Hepatocyte (in vitro differentiated cells): ENCODE data around the gene DIAPH2. TPM values are rescaled to one million over a fixed set of nuclear protein-coding genes. Genes with fewer than 3 reads are reported as not detected.

Experiments used
- DNase-seq: peaks from one replicate; pipeline ENCODE4 v3.0.0-alpha.2; 2016; ENCODE audit warnings: low spot score
- H2AFZ ChIP-seq: fragments of 200-600 bp; sonication (generic); 2 replicates; pipeline ENCODE4 v1.6.0; 2016; ENCODE audit warnings: antibody characterized with exemption, mild to moderate bottlenecking
- H3K27ac ChIP-seq: fragments of 200-600 bp; sonication (generic); 2 replicates; pipeline ENCODE4 v1.5.1; 2016; ENCODE audit warnings: mild to moderate bottlenecking
- H3K27me3 ChIP-seq: fragments of 200-600 bp; sonication (generic); 2 replicates; pipeline ENCODE4 v1.6.1; 2016
- H3K36me3 ChIP-seq: fragments of 200-600 bp; sonication (generic); replicated peaks from 2 replicates; pipeline ENCODE4 v1.5.1; 2016; ENCODE audit warnings: low read depth; ENCODE audit not compliant: insufficient read depth
- H3K4me1 ChIP-seq: fragments of 200-600 bp; sonication (generic); 2 replicates; pipeline ENCODE4 v1.5.1; 2016; ENCODE audit warnings: mild to moderate bottlenecking, moderate library complexity; ENCODE audit not compliant: insufficient read depth
- H3K4me2 ChIP-seq: fragments of 200-600 bp; sonication (generic); 2 replicates; pipeline ENCODE4 v1.6.0; 2016
- H3K4me3 ChIP-seq: fragments of 200-600 bp; sonication (generic); 2 replicates; pipeline ENCODE4 v1.5.1; 2016; ENCODE audit warnings: mild to moderate bottlenecking
- H3K79me2 ChIP-seq: fragments of 200-600 bp; sonication (generic); 2 replicates; pipeline ENCODE4 v1.6.0; 2017; ENCODE audit warnings: mild to moderate bottlenecking
- H3K9me2 ChIP-seq: fragments of 200-600 bp; sonication (generic); replicated peaks from 2 replicates; pipeline ENCODE4 v1.6.0; 2017; ENCODE audit warnings: mild to moderate bottlenecking; ENCODE audit not compliant: insufficient read depth
- H3K9me3 ChIP-seq: fragments of 200-600 bp; sonication (generic); 2 replicates; pipeline ENCODE4 v1.5.1; 2016; ENCODE audit warnings: low read depth, mild to moderate bottlenecking
- H4K20me1 ChIP-seq: fragments of 200-600 bp; sonication (generic); 2 replicates; pipeline ENCODE4 v1.6.0; 2016; ENCODE audit warnings: mild to moderate bottlenecking; ENCODE audit not compliant: insufficient read depth, poor library complexity, severe bottlenecking
- CTCF ChIP-seq: fragments of 200-600 bp; sonication (generic); IDR thresholded peaks from 2 replicates; pipeline ENCODE4 v1.5.1; 2016; ENCODE audit warnings: antibody characterized with exemption, mild to moderate bottlenecking; ENCODE audit not compliant: poor library complexity
- EZH2 ChIP-seq: fragments of 200-600 bp; sonication (generic); IDR thresholded peaks from 2 replicates; pipeline ENCODE4 v1.6.1; 2016; ENCODE audit warnings: antibody characterized with exemption, mild to moderate bottlenecking, borderline replicate concordance
- EZH2phosphoT487 ChIP-seq: fragments of 200-600 bp; sonication (generic); IDR thresholded peaks from one replicate; pipeline ENCODE4 v1.6.1; 2018; ENCODE audit warnings: antibody characterized with exemption, mild to moderate bottlenecking, low read depth, moderate library complexity; ENCODE audit not compliant: unreplicated experiment, severe bottlenecking
- WGBS: methylation state at CpG from one replicate; pipeline ENCODE4 v1.1.6; 2016; ENCODE audit warnings: low lambda C conversion rate; ENCODE audit errors: missing lambda C conversion rate; 5-methylcytosine and 5-hydroxymethylcytosine counted together
- polyA plus RNA-seq: library from polyadenylated mRNA; unstranded; fragments of >200 nt; fragmentation: Nextera tagmentation; extraction: Ambion mirVana; gene quantifications from 2 replicates; pipeline ENCODE4 v1.2.1, GENCODE V29; 2016
- total RNA-seq: library from RNA; depleted of rRNA; stranded (reverse); fragments of >200 nt; gene quantifications from 2 replicates; pipeline ENCODE4 v1.2.3, GENCODE V29; 2014

DIAPH2 gene
- total and polyA plus RNA-seq, 2 experiments from 2014 or later = 14.8 to 32.4 TPM

GRCh38 chrX:96957718-96958117 is 273.1 kb downstream of the DIAPH2 start:
- no peak for DNase-seq
- Histone ChIP-seq H3K4me3 (no peak overlapping the region), H3K4me2 (no peak overlapping the region), H3K36me3 (no peaks in the 10 kb centered on the region), H2AFZ (no peak overlapping the region), H3K9me2 (no peaks in the 10 kb centered on the region), H4K20me1 (no peaks in the 10 kb centered on the region), H3K4me1 (no peaks in the 10 kb centered on the region), H3K9me3 (peaks cover 5% of the 10 kb centered on the region), H3K79me2 (no peaks in the 10 kb centered on the region), H3K27me3 (no peaks in the 10 kb centered on the region), H3K27ac (no peak overlapping the region)
- TF ChIP-seq EZH2 (no peak), EZH2phosphoT487 (no peak), CTCF (no peak)
- 98% methylated on average over 4 of the region's 4 CpGs for WGBS

- 32% methylated on average over 4 of the region's 4 CpGs for WGBS
- no peaks in the 10 kb centered on the region for H3K9me2 ChIP-seq
- TF ChIP-seq CTCF (peak; percentile 36), EZH2phosphoT487 (no peak)
These were observed 287.2 kb downstream of the DIAPH2 start for GRCh38 chrX:96971812-96972211.

GRCh38 chrX:96978906-96979305 is 294.3 kb downstream of the DIAPH2 start:
- Histone ChIP-seq H3K4me1 (no peaks in the 10 kb centered on the region), H3K4me3 (no peak overlapping the region), H2AFZ (no peak overlapping the region), H3K27me3 (no peaks in the 10 kb centered on the region), H3K36me3 (no peaks in the 10 kb centered on the region), H3K9me3 (no peaks in the 10 kb centered on the region), H3K4me2 (no peak overlapping the region), H4K20me1 (no peaks in the 10 kb centered on the region), H3K9me2 (no peaks in the 10 kb centered on the region), H3K79me2 (no peaks in the 10 kb centered on the region), H3K27ac (peak overlapping the region; percentile 18)
- no peak for DNase-seq
- TF ChIP-seq CTCF (no peak), EZH2 (no peak), EZH2phosphoT487 (no peak)
- 67% methylated on average over 1 of the region's 1 CpG for WGBS

More at GRCh38 chrX:96971812-96972211, 287.2 kb downstream of the DIAPH2 start:
- H3K27ac ChIP-seq = no peak overlapping the region
- H3K4me1 ChIP-seq = no peaks in the 10 kb centered on the region
- H2AFZ ChIP-seq = no peak overlapping the region
- H3K27me3 ChIP-seq = no peaks in the 10 kb centered on the region
- DNase-seq = no peak
- no peaks in the 10 kb centered on the region for H4K20me1 ChIP-seq
- H3K4me2 ChIP-seq = no peak overlapping the region
- H3K79me2 ChIP-seq = no peaks in the 10 kb centered on the region
- H3K9me3 ChIP-seq = peaks cover 11% of the 10 kb centered on the region
- no peaks in the 10 kb centered on the region for H3K36me3 ChIP-seq
- no peak overlapping the region for H3K4me3 ChIP-seq

- Histone ChIP-seq H3K4me1 (peaks cover 8% of the 10 kb centered on the region), H3K36me3 (no peaks in the 10 kb centered on the region), H3K4me3 (no peak overlapping the region), H2AFZ (no peak overlapping the region), H3K9me2 (no peaks in the 10 kb centered on the region), H3K4me2 (no peak overlapping the region), H3K79me2 (no peaks in the 10 kb centered on the region), H3K27ac (no peak overlapping the region), H3K9me3 (no peaks in the 10 kb centered on the region), H4K20me1 (no peaks in the 10 kb centered on the region), H3K27me3 (no peaks in the 10 kb centered on the region)
- DNase-seq = no peak
- 71% methylated on average over 5 of the region's 5 CpGs for WGBS
- TF ChIP-seq EZH2 (no peak), EZH2phosphoT487 (no peak), CTCF (no peak)
These were observed 295.1 kb downstream of the DIAPH2 start for GRCh38 chrX:96979766-96980165.
